HG03558 (cell line): ENCODE data around the gene EMP2.

ENCODE experiments used
- ATAC-seq: cut with Tn5 transposase; IDR thresholded peaks from one replicate; pipeline ENCODE4 v1.9.1; 2021; ENCODE audit warnings: moderate number of reproducible peaks; ENCODE audit not compliant: unreplicated experiment; ENCODE audit errors: extremely low read depth

The EMP2 gene

GRCh38 chr16:10497132-10498101 lies 83.0 kb downstream of the EMP2 start:
- ATAC-seq, result no peak

GRCh38 chr16:10495031-10495345 lies 85.4 kb downstream of the EMP2 start:
- ATAC-seq, result no peak

GRCh38 chr16:10494343-10495030 lies 85.9 kb downstream of the EMP2 start:
- ATAC-seq, result no peak

- no peak for ATAC-seq
Observed at GRCh38 chr16:10493276-10493675, 87.1 kb downstream of the EMP2 start.

GRCh38 chr16:10490141-10490540 lies 90.3 kb downstream of the EMP2 start:
- no peak for ATAC-seq

GRCh38 chr16:10485698-10486382 lies 94.6 kb downstream of the EMP2 start:
- ATAC-seq, result no peak

- no peak for ATAC-seq
Observed at GRCh38 chr16:10485159-10485558, 95.2 kb downstream of the EMP2 start.

GRCh38 chr16:10480151-10480550 lies 100.2 kb downstream of the EMP2 start:
- no peak for ATAC-seq
